Endothelial cell of umbilical vein (primary cell): ENCODE measurements around the gene CFAP20DC. TPM values are rescaled to one million over a fixed set of nuclear protein-coding genes. Genes with fewer than 3 reads are reported as not detected.

Experiments
- BruUV-seq: library from RNA; stranded (reverse); fragments of 400-500 nt; replicated peaks from 2 replicates; lab custom pipeline; 2021; lab: Mats Ljungman, UMichigan
- CTCF ChIA-PET: fragments of 300-600, 350-600 bp; sonication (Branson Sonifier 250); formaldehyde crosslinking; loops from one replicate; lab custom pipeline; 2021; ENCODE audit warnings: antibody characterized with exemption, inconsistent platforms; lab: Charles Lee
- POLR2A ChIA-PET: fragments of 300-600, 350-600 bp; sonication (Branson Sonifier 250); formaldehyde crosslinking; loops from one replicate; lab custom pipeline; 2021; ENCODE audit warnings: antibody characterized with exemption, inconsistent platforms; lab: Charles Lee
- DNase-seq: peaks from one replicate; pipeline ENCODE4 v3.0.0-alpha.2; 2011; ENCODE audit warnings: low read depth, low spot score
- FAIRE-seq: peaks from 2 replicates; lab custom pipeline; 2011; peaks lifted over from hg19 to GRCh38; lab: Jason Lieb, UNC
- H2AFZ ChIP-seq: 2 replicates; pipeline ENCODE4 v1.6.0; 2012; ENCODE audit warnings: low read depth, low read length, control low read depth, inconsistent platforms
- H3K27ac ChIP-seq: 2 replicates; pipeline ENCODE4 v1.5.1; 2011; ENCODE audit warnings: low read depth, mild to moderate bottlenecking, control low read depth, low read length, moderate library complexity; ENCODE audit not compliant: insufficient read depth
- H3K27me3 ChIP-seq, 2 experiments: 2 replicates each; pipeline versions ENCODE4 v1.6.0 to v1.6.1; 2011; ENCODE audit warnings: low read length in 2 of 2, mixed read lengths in 1 of 2; ENCODE audit not compliant: control insufficient read depth in 2 of 2, insufficient read depth in 2 of 2
- H3K36me3 ChIP-seq, 2 experiments: 2 replicates in 1 of 2; 3 replicates in 1 of 2; pipeline ENCODE4 v1.5.1; 2011; ENCODE audit warnings: low read length in 2 of 2, mild to moderate bottlenecking in 1 of 2, moderate library complexity in 1 of 2; ENCODE audit not compliant: control insufficient read depth in 2 of 2, insufficient read depth in 2 of 2; ENCODE audit errors: extremely low read depth in 1 of 2
- H3K4me1 ChIP-seq: 3 replicates; pipeline ENCODE4 v1.5.1; 2011; ENCODE audit warnings: mild to moderate bottlenecking, low read length; ENCODE audit not compliant: control insufficient read depth, insufficient read depth; ENCODE audit errors: extremely low read depth
- H3K4me2 ChIP-seq: 2 replicates; pipeline ENCODE4 v1.6.1; 2011; ENCODE audit warnings: low read length, control low read depth, mixed read lengths; ENCODE audit not compliant: insufficient read depth
- H3K4me3 ChIP-seq, 3 experiments: fragments of 200-600 bp in 1 of 3; sonication (generic), shearing (Covaris generic) in 1 of 3; replicated peaks in 1 of 3; 2 replicates each; pipeline ENCODE4 v1.5.1; 2011 to 2016; ENCODE audit warnings: control low read depth in 3 of 3, low read length in 3 of 3, mild to moderate bottlenecking in 2 of 3, inconsistent platforms in 1 of 3, low read depth in 1 of 3, moderate library complexity in 1 of 3; ENCODE audit not compliant: insufficient read depth in 1 of 3
- H3K79me2 ChIP-seq: 2 replicates; pipeline ENCODE4 v1.6.0; 2012; ENCODE audit warnings: low read length, inconsistent platforms; ENCODE audit not compliant: control insufficient read depth, insufficient read depth
- H3K9ac ChIP-seq: replicated peaks from 2 replicates; pipeline ENCODE3; 2011; ENCODE audit warnings: low read length, control low read depth; ENCODE audit not compliant: insufficient read depth; ENCODE audit errors: extremely low read depth
- H3K9me1 ChIP-seq: replicated peaks from 3 replicates; pipeline ENCODE4 v1.6.0; 2011; ENCODE audit warnings: mild to moderate bottlenecking, low read length; ENCODE audit not compliant: control insufficient read depth, insufficient read depth; ENCODE audit errors: extremely low read depth
- H3K9me3 ChIP-seq: replicated peaks from 2 replicates; pipeline ENCODE4 v1.5.1; 2012; ENCODE audit warnings: low read length, inconsistent platforms; ENCODE audit not compliant: control insufficient read depth, insufficient read depth
- H4K20me1 ChIP-seq: replicated peaks from 2 replicates; pipeline ENCODE3; 2011; ENCODE audit warnings: mild to moderate bottlenecking, low read length; ENCODE audit not compliant: control insufficient read depth, insufficient read depth; ENCODE audit errors: extremely low read depth
- EZH2 ChIP-seq: IDR thresholded peaks from 2 replicates; pipeline ENCODE4 v1.6.1; 2012; ENCODE audit warnings: borderline replicate concordance, low read depth, mild to moderate bottlenecking, moderate library complexity, low read length, inconsistent platforms; ENCODE audit not compliant: severe bottlenecking
- FOS ChIP-seq: IDR thresholded peaks from 2 replicates; pipeline ENCODE4 v1.6.1; 2011; ENCODE audit warnings: mild to moderate bottlenecking, low read length, moderate library complexity, borderline replicate concordance; ENCODE audit not compliant: insufficient read depth
- GATA2 ChIP-seq: IDR thresholded peaks from 2 replicates; pipeline ENCODE4 v1.7.0; 2011; ENCODE audit warnings: low read depth, mild to moderate bottlenecking, moderate library complexity, mixed read lengths, low read length; ENCODE audit not compliant: insufficient read length, insufficient read depth
- JUN ChIP-seq: IDR thresholded peaks from 2 replicates; pipeline ENCODE4 v1.6.1; 2011; ENCODE audit warnings: borderline replicate concordance, low read depth; ENCODE audit not compliant: insufficient read length, insufficient read depth
- MYC ChIP-seq: IDR thresholded peaks from one replicate; pipeline ENCODE4 v1.6.1; 2011; ENCODE audit warnings: mild to moderate bottlenecking, low read depth, low read length
- POLR2A ChIP-seq: IDR thresholded peaks from 2 replicates; pipeline ENCODE4 v1.6.1; 2012; ENCODE audit warnings: low read depth, mild to moderate bottlenecking, control low read depth, low read length
- POLR2AphosphoS5 ChIP-seq: IDR thresholded peaks from 2 replicates; pipeline ENCODE4 v1.6.1; 2012; ENCODE audit warnings: low read depth, mild to moderate bottlenecking, control low read depth, low read length, moderate library complexity; ENCODE audit not compliant: insufficient read depth
- dilution Hi-C: fragments of 300-500 bp; cut with MboI; formaldehyde crosslinking; loops from one replicate; pipeline ENCODE4 v1.15.0; 2019; ENCODE audit warnings: low sequenced_read_pairs; ENCODE audit not compliant: extremely low pct_ligation_motif_present
- intact Hi-C: fragments of 100-400 bp; cut with micrococcal nuclease; formaldehyde crosslinking; loops from one replicate; pipeline ENCODE4 v1.10.0; 2022
- polyA plus RNA-seq, 4 experiments: library from polyadenylated mRNA; depleted of rRNA in 3 of 4; stranded (reverse) in 3 of 4; unstranded in 1 of 4; fragments of >200 nt; gene quantifications; 2 replicates each; pipeline versions ENCODE4 v1.2.1 to v1.2.3, GENCODE V29; 2011 to 2012; ENCODE audit warnings: missing spikeins in 1 of 4
- total RNA-seq: library from RNA; stranded (reverse); gene quantifications from 2 replicates; pipeline ENCODE4 v1.2.3, GENCODE V29; 2021

The CFAP20DC gene
- total and polyA plus RNA-seq, 2 donors (not counting 3 experiments of a cell fraction or from before 2014, with no cell fraction given): 0.92 to 2.1 TPM

- peak; percentile 42 for TF ChIP-seq GATA2
- no peak for TF ChIP-seq EZH2
- TF ChIP-seq JUN: peak; percentile 71
- peak; percentile 53 for TF ChIP-seq MYC
- TF ChIP-seq FOS: peak; percentile 97
- no peak for TF ChIP-seq POLR2AphosphoS5
- CTCF ChIA-PET: interaction anchor here (1.0 to 4.2 kb wide), 6 partner anchors 9 to 360 kb away, joined by 3 to 26 read pairs (median 6); no protein-coding TSS in a partner anchor
- dilution Hi-C loops: no loop called here
- POLR2A ChIA-PET: no interaction called here
- H3K27me3 ChIP-seq: no peaks in the 10 kb centered on the region
- no peaks in the 10 kb centered on the region for H3K9me1 ChIP-seq
- peak overlapping the region; percentile 77 for H2AFZ ChIP-seq
- no peaks in the 10 kb centered on the region for H3K79me2 ChIP-seq
- FAIRE-seq (peak; percentile 90), DNase-seq (peak; percentile 79)
- no peaks in the 10 kb centered on the region for H3K36me3 ChIP-seq
- no peaks in the 10 kb centered on the region for H4K20me1 ChIP-seq
- H3K9ac ChIP-seq: no peak overlapping the region
- no peak overlapping the region for H3K4me3 ChIP-seq
- no peaks in the 10 kb centered on the region for H3K9me3 ChIP-seq
- H3K4me1 ChIP-seq: peaks cover 14% of the 10 kb centered on the region
- BruUV-seq: TSS peak; percentile 62
- H3K4me2 ChIP-seq: no peak overlapping the region
- intact Hi-C loops: no loop called here
- H3K27ac ChIP-seq: peak overlapping the region; percentile 22
Observed at GRCh38 chr3:58998476-58999117, 51.2 kb downstream of the CFAP20DC start.

GRCh38 chr3:58996730-58997129 lies 53.1 kb downstream of the CFAP20DC start:
- H2AFZ ChIP-seq: no peak overlapping the region
- BruUV-seq: no TSS peak
- dilution Hi-C loops: no loop called here
- no peaks in the 10 kb centered on the region for H3K9me1 ChIP-seq
- POLR2A ChIA-PET: no interaction called here
- H3K79me2 ChIP-seq: no peaks in the 10 kb centered on the region
- no peak overlapping the region for H3K9ac ChIP-seq
- no peak for TF ChIP-seq JUN
- TF ChIP-seq POLR2A: no peak
- no peak for TF ChIP-seq GATA2
- no peak for TF ChIP-seq MYC
- H3K4me3 ChIP-seq: no peak overlapping the region
- no peaks in the 10 kb centered on the region for H3K27me3 ChIP-seq
- no peaks in the 10 kb centered on the region for H4K20me1 ChIP-seq
- H3K27ac ChIP-seq: no peak overlapping the region
- FAIRE-seq (no peak), DNase-seq (no peak)
- H3K9me3 ChIP-seq: no peaks in the 10 kb centered on the region
- H3K36me3 ChIP-seq: no peaks in the 10 kb centered on the region
- peaks cover 14% of the 10 kb centered on the region for H3K4me1 ChIP-seq
- intact Hi-C loops: no loop called here
- CTCF ChIA-PET: interaction anchor here (0.9 to 4.2 kb wide), 3 partner anchors 10 to 861 kb away, joined by 3 to 26 read pairs (median 19); no protein-coding TSS in a partner anchor
- H3K4me2 ChIP-seq: no peak overlapping the region
